ENCODE data around the gene PAFAH2. TPM values are rescaled to one million over a fixed set of nuclear protein-coding genes. Genes with fewer than 3 reads are reported as not detected.

PAFAH2 gene
- total RNA-seq, 2 donors from 2014 or later: 5.5 to 6.8 TPM

DNA sequence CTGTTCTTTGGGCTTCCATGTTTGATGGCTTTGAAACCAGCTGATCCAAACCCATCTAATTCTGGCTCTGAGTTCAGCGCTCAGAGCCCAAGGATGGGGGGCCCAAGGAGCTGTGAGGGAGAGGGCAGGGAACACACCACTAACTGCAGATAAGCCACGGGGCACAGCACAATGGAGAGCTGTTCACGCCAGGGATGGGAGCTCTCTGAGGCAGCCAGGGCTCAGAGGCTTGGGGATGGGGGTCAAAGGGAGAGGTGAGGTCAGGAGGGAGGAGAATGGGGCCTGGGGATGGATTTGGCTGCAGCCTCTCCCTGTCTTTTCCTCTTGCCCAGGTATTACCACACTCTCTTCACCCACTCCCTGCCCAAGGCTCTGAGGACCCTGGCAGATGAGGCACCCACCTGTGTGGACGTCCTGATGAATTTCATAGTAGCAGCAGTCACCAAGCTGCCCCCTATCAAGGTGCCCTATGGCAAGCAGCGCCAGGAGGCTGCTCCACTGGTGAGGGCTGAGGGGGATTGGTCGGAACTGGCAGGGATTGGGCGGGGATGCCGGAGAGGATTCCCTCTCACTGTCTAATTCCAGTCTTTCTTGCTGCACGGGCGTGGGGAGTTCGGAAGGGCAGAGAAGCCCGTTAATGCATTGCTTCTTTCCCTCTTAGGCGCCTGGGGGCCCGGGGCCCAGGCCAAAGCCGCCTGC is 36.8 kb upstream of the PAFAH2 start:
- DNase-seq: no peak
- intact Hi-C loops (cut with DNase I): loop anchor here (1.0 to 10.0 kb wide), 4 partner anchors 68 to 200 kb away; partner anchors contain the start of gene CEP85 (in 1 of the 2)
- no peak for ATAC-seq

DNA sequence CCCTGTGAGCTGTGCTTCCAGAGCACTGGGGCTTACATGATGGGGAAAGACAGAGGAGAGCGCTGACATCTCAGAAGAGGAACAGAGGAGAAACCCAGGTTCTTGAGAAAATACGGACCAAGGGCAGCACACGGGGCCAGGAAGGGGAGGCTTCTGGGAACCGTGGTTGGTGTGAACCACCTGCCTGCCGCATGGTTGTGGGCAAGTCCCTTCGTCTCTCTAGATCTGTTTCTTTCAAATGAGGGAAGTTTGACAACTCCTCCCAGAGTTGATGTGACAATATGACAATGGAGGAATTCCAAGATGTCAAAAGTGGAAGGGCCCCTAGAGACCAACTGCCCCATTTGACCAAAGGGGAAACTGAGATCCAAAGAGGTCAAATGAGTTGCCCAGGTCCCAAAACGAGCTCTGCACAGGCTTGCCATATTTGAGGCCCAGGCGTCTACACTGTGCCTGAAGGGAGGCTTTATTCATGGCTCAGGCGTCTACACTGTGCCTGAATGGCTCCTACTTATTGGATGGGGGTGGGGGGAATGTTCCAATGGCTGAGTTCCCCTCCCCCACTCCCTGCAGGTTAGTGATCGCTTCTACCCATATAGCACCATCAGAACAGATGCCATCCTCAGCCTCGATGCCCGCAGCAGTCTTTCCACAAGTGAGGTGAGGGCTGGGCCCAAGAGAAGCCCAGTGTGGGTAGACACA is 34.9 kb upstream of the PAFAH2 start:
- DNase-seq (no peak), ATAC-seq (no peak)
- intact Hi-C loops (cut with DNase I): loop anchor here in 1 of 2 donors (10.0 kb wide), 1 partner anchor 202 kb away; the partner anchor contains the start of gene CEP85

DNA sequence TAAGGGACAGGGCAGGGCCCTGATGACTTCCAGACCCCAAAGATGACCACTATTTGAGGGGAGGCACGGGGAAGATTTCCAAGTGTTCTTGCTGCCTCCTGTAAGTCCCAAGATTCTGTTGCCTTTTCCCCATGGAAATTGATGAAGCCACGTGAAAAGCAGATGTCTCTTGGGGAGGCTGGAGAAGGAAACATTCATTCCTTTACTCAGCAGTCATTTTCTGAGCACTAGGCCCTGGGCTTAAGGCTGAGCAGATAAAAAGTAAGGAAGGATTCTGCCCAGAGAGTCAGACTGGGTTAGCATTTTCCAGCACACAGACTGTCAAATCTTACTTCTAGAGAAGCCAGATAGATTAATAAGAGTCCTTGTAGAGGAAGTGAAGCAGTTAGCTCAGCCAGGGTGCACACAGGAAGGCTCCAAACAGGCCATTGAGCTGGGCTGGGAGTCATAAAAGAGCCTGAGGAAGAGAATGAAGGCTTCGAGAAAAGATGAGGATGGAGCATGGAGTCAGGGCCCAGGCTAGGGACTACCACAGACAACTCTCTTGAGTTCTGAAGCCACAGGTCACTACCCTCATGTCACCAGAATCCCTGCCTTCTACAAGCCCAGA is 33.9 kb upstream of the PAFAH2 start:
- intact Hi-C loops (cut with DNase I): loop anchor here in 1 of 2 donors (10.0 kb wide), 1 partner anchor 203 kb away; the partner anchor contains the start of gene CEP85
- ATAC-seq (no peak), DNase-seq (no peak)

DNA sequence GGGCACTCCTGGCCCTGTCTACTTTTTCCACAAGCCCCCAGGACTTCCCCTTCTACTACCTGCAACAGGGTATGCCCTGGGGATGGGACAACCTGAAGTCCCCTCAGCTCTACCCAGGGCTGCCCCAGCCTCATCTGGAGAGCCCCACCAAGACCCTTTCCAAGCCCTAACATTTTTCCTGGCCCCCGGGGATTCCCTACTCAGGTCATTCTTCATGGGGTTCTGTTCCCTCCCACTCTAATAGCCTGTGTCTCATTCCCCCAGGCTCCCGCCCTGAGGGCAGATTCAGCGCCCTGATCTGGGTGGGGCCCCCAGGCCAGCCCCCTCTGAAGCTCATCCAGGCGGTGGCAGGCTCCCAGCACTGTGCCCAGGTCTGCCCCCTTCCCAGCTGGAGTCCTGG is 33.3 kb upstream of the PAFAH2 start:
- ATAC-seq: no peak
- no peak for DNase-seq
- intact Hi-C loops (cut with DNase I): loop anchor here in 1 of 2 donors (10.0 kb wide), 1 partner anchor 204 kb away; the partner anchor contains the start of gene CEP85

DNA sequence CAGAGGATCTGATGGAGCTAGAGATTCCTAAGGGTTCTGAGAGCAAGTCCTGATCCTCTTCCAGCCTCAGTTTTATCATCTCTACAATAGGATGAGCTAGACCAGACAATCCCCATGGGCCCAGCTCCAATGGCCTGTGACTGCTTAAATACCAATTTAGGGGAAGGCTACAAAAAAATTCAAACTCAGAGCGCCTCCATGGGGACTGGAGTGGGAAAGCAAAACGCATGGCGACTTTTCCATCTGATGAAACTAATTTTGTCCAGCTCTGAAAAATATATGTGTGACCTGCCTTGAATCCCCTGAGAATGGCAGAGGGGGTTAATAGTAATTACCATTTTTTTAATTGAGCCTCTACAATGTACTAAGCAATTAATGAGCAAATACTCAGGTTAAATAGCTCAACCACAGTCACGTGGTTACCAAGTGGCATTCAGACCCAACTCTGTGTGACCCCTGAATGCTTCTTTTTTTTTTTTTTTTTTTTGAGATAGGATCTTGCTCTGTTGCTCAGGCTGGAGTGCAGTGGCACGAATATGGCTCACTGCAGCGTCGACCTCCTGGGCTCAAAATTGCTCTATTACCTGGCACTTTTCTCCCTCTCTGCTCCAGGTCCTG is 32.1 kb upstream of the PAFAH2 start:
- ATAC-seq (no peak), DNase-seq (no peak)
- intact Hi-C loops (cut with DNase I): loop anchor here in 1 of 2 donors (10.0 kb wide), 1 partner anchor 205 kb away; the partner anchor contains the start of gene CEP85

DNA sequence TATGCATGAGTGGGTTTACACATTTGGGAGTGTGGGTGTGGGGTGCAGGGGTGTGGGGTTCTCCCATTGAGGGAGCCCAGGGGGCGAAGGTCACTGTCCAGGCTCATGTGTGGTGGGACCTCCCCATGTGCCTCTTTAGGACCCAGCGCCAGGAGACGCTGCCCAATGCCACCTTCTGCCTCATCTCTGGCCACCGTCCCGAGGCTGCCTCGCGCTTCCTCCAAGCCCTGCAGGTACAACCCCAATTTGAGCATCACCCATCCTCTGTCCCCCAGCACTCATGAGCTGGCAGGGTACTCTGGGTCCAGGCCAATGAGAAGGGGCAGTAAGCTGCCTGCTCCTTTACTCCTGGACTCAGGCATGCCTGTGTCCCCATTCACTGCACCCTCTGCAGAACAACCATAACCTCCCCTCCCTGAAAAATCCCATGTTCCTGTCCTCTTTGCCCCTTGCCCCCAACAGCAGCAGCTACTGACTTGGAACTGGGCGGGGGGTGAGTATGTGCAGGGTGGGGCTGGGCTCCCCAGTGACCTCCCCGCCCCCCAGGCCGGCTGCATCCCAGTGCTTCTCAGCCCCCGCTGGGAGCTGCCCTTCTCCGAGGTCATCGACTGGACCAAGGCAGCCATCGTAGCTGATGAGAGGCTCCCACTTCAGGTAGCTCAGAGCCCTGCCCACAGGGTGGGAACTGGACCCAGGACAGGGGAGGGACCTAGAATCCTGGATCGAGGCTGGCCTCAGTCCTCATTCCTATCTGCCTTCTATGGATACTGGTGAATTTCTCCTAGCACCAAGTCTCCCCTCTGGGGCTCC is 31.4 kb upstream of the PAFAH2 start:
- no peak for ATAC-seq
- intact Hi-C loops (cut with DNase I): no loop called here
- DNase-seq: no peak

DNA sequence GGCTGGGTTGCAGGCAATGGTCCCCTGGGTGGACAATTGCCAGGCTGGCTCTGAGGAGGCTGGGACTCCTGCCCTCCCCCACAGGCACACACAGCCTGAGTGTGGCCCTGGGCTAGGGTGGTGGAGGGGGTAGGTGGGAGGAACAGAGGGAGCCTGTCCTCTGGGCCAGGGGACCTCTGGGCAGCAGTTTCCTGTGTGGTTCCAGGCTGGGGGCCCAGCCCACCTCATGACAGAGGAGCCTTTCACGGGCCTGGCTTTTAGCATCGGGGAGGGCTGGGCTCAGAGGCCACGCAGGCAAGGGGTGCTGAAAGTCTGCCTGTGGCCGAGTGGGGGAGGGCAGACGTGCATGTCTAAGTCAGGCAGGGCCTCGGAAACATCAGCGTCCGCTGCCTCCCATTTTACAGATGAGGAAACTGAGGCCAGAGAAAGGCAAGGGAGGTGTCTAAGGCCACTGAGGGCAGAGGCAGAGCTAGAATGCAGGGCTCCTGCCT is 30.7 kb upstream of the PAFAH2 start:
- ATAC-seq (no peak), DNase-seq (no peak)
- intact Hi-C loops (cut with DNase I): no loop called here

DNA sequence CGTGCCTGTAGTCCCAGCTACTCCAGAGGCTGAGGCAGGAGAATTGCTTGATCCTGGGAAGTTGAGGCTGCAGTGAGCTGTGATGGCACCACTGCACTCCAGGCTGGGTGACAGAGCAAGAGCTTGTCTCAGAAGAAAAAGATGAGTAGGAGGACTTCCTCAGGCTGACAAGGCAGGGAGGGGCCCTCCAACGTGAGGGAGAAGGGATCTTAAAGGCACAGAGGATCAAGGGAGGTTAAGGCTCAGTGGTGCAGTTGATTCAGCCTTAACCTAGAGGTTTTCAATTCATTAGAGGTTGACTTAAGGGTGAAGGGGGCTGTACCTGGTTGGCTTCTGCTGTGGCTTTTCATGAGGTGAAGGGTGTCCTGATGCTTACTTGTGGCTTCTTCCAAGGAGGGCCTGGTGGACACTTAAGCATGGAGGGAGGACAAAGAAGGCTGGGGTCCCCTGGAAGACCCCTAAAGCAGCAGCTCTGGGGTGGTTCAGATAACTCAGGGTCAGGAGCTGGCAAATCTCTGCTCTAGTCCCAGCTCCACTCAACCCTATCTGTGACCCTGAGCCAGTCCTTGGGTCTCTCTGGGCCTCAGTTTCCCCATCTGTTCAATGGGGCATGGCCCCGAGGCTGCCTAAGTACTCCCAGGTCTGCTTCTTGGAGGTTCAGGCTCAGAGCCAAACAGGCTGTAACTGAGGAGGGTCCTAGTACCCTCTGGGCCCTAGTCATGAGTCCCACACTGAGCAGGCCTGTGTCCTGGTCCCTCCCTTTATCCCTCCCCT is 30.0 kb upstream of the PAFAH2 start:
- ATAC-seq (no peak), DNase-seq (no peak)
- intact Hi-C loops (cut with DNase I): no loop called here

DNA sequence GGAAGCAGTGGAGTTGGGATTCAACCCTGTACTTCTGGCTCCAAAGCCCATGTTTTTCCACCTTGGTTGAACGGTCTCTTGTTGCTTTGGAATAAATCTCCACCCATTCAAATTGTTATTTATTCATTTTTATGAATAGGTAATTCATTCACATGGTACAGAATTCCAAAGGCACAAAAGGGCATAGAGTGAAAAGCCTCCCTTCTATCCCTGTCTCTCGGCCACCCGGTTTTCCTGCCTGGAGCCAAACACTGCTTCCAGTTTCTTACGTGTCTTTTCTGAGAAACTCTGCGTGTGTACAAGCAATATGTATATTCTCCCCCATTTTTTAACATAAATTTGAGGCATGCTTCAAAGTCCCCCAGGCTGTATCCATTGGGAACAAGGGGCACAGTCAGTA is 27.7 kb upstream of the PAFAH2 start:
- intact Hi-C loops (cut with DNase I): no loop called here
- ATAC-seq (no peak), DNase-seq (no peak)

DNA sequence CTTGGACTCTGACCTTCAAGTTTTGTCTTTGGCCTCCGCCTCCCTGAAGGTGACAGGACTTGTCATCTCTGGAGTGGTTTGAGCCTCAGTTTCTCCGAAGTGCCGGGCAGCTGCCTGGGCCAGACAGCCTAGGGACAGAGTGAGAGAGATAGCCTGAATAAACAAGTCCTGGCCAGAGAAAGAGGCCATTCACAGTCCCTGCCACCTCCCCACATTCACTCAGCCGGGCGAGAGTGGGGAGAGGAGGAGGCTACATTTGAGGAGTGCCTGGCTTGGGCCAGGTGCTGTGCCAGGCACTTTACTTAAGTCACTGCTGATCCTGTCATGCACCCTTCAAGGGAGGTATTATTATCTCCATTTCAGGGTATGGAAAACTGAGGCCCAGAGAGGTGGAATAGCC is 27.2 kb upstream of the PAFAH2 start:
- intact Hi-C loops (cut with DNase I): no loop called here
- ATAC-seq (no peak), DNase-seq (no peak)

DNA sequence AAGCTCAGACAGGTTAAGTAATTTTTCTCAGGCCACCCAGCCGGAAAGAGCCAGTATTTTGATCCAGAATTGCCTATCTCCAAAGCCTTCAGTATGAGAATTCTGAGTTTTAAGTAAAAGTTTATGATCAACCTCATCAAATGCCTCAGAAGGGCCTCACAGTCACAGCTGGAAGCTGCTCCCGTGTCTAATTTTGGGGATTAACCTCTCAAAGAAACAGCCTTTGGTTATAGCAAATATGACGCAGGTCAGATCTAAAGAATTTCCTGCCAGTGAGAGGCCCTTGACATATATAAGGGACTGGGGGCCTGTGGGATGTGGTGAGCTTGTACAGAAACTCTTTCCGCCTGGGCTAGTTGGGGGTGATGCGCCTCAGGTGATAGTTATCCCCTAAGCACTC is 26.0 kb upstream of the PAFAH2 start:
- intact Hi-C loops (cut with DNase I): no loop called here
- DNase-seq (no peak), ATAC-seq (no peak)

DNA sequence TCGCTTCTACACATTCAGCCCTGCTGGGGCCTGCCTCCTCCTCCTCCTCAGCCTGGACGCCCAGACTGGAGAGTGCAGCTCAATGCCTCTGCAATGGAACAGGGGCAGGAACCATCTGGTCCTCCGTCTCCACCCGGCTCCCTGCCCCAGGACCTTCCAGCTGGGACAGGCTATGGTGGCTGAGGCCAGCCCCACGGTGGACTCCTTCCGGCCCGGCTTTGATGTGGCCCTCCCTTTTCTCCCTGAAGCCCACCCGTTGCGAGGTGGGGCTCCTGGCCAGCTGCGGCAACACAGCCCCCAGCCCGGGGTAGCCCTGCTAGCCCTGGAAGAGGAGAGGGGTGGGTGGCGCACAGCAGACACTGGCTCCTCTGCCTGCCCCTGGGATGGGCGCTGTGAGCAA is 25.1 kb upstream of the PAFAH2 start:
- DNase-seq (no peak), ATAC-seq (no peak)
- intact Hi-C loops (cut with DNase I): no loop called here

DNA sequence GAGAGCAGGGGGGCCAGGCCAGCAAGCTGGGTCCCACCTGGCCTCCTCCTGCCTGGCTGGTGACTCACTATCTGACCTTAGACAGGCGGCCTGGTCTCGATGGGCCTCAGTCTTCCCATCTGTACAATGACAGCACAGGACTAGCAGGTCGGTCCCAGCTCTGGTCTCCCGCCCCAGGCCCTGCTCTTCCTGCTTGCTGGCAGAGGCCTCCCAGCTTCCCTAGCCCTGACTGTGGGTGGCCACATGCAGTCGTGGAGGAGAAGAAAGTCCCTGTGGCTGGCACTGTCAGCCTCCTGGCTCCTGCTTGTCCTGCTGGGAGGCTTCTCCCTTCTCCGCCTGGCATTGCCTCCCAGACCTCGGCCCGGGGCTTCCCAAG is 24.5 kb upstream of the PAFAH2 start:
- ATAC-seq: no peak
- no peak for DNase-seq
- intact Hi-C loops (cut with DNase I): no loop called here

DNA sequence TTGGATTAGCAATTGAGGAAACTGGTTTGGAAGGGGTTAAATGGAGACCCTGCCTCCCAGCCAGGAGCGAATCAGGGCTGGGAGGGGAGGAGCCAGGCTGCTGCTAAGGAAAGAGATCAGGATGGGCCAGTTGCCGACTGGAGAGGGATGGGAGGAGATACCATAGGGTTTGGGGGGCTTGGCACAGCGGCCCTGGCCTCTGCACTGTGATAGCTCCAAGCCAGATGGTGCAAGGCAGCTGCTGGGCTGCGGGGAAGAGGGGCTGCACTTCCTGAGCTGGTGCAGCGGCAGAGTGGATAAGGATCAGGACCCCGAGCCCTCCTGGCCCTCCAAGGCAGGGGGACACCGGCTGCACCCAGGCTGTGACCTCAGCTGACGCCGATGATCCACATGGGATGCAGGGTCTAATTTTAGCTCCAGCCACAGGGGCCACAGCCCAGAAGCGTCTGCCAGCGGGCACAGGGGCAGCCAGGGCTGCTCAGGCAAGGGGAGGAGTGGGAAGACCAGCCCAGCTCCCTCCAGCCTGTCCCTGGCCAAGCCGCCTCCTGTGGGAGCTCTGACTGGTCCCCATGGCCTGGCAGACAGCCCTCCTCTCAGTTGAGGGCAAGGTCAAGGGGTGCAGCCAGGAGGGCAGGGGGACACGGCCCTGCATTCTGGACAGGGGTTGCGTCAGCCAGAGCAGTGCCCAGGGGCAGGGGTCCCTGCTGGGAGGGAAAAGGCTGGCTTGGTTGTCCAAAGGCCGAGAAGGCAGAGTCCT is 24.0 kb upstream of the PAFAH2 start, which contains the start of gene EXTL1:
Gene EXTL1, plus strand, starts transcription at position 129 of the 757 bp plus-strand sequence. CDS start 872 bp downstream, outside the sequence.
- peak; percentile 68 for DNase-seq
- peak; percentile 82 to 88 for ATAC-seq
- intact Hi-C loops (cut with DNase I): no loop called here

DNA sequence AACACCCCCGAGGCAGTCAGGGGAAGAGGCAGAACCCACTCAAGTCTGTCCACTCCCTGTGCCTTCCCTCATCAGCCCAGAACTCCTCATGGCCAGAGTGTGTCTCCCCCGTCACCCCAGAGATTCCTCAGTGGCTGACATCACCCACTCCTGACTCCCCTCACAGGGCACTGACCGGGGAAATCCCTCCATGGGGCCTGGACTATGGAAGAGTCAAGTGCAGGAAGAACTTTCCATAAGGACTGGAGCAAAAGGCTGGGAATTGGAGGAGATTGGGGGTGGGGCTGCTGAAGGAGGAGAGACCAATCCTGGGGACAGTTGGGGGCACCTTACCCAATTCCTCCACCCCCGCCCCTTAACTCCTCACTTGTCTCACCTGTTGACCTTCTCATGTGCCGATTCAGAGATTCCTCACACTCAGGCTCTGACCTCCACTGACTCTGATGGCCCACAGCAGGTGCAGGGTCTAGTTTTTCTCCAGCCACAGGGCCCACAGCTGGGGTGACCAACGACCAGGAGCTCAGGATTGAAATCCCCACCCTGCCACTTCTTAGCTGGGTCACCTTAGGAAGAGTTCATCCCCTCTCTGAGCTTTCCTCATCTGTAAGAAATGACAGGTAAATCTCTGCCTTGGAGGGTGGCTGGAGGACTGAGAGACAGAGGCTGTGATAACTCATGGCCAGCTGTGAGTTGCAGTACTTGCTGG is 23.2 kb upstream of the PAFAH2 start:
- DNase-seq: no peak
- ATAC-seq: peak; percentile 4 to 6
- intact Hi-C loops (cut with DNase I): no loop called here

DNA sequence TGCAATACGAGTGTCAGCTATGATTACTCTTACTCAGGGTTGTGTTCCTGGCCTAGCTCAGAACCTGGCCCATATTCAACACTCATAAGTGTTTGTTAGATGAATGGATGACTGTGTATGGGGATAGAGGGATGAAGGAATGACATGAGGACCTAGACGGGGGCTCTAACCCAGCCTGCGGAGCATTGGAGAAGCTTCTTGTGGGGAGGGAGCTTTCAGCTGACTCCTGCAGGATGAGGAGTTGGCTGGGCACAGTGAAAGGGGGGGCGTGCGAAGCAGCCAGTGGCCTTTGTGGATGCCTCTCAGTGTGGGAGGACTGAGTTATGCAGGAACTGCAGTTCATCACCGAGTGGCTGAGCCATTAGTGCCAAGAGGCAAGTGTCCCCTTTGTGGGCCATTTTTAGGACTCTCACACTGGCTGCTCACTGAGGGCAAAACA is 22.5 kb upstream of the PAFAH2 start:
- DNase-seq (no peak), ATAC-seq (peak; percentile 29 to 64)
- intact Hi-C loops (cut with DNase I): no loop called here
